ENCODE measurements around the gene ZEB2.

- peak in 1 of 3 donors; percentile 28 for TF ChIP-seq POLR2AphosphoS5 (IDR thresholded peaks at IDR 0.05)
- no peak for TF ChIP-seq CTCF (IDR thresholded peaks at IDR 0.05)
- no peak for TF ChIP-seq POLR2A (IDR thresholded peaks at IDR 0.05)
Measured at GRCh38 chr2:144461308-144461766, 58.6 kb downstream of the ZEB2 start.

All from breast epithelium (tissue), 3 donors.